NOMO-1 treated with dmso at 0.1 percent for 144 hours (cell line): Measurements from ENCODE around the gene AP1S3.

Source experiments
- DNase-seq: peaks from one replicate; lab custom pipeline; 2025; ENCODE audit not compliant: unreplicated experiment; lab: John Stamatoyannopoulos, UW

Gene AP1S3

DNA sequence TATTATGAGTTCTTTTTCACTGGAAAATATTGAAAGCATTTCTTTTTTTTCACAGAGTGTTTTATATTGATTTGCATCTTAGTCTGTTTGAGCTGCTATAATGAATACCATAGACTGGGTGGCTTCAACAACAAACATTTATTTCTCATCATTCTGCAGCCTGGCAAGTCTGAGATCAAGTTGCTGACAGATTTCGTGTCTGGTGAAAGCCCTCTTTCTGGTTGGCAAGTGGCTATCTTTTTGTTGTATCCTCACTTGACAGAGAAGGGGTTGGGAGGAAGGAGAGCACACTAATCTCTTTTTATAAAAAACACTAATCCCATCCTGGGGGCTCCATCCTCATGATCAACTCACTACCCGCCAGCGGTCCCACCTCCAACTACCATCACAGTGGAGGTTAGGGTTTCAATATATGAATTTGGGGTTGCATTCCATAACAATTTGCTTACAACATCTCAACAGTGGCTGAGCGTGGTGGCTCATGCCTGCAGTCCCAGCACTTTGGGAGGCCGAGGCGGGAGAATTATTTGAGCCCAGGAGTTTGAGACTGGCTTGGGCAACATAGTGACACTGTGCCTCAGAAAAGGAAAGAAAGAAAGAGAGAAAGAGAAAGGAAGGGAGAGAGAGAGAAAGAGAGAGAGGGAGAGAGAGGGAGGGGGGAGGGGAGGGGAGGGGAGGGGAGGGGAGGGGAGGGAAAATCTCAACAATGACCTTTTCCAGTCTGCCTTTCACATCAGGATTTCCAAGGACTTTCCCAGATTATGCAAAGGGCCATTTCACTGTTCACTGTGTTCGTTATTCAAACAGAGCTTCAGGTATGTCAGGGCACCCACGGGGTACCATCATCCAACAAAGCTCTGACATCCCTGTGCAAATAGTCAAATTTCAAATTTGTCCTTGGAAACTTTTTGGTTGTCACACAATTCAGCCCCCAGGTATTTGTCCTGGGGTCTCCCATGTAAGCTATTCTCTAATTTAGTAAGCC is 111.1 kb downstream of the AP1S3 start:
- DNase-seq, result no peak

DNA sequence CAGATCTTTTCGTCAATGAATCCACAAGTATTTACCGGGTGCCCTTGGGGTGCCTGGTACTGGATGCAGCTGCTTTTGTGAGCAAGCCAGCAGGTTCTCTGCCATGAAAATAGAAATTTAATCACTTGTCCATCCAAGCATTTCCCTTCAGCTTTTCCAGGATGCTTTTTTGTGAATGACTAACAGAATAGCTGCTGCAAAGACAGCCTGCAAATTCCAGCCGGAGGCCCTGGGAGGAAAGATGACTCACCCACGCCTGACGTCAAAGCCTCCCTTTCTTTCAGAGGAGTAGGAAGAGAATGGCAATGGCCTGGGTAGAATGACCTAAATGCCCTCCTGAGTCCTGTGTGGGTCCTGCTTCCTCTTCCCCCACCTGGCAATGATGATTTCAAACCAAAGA is 111.9 kb downstream of the AP1S3 start:
- no peak for DNase-seq

DNA sequence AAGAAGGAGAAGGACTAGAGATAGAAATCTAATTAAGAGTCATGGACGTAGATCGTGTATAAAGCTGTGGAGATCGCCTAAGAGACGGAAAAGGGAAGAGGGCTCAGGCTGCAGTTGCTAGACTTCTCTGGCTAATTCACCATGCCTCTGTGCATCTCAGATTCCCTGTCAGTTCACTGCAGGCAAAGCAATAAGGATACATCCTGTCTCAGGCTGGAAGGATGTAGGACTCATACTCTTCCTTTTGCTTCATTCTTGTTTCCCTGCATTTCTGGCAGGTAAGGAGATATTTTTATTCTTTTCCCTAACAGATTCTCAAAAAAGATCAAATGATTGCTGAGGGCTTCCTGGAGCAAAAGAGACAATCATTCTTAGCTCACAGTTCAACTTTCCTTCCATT is 112.5 kb downstream of the AP1S3 start:
- DNase-seq, result no peak

DNA sequence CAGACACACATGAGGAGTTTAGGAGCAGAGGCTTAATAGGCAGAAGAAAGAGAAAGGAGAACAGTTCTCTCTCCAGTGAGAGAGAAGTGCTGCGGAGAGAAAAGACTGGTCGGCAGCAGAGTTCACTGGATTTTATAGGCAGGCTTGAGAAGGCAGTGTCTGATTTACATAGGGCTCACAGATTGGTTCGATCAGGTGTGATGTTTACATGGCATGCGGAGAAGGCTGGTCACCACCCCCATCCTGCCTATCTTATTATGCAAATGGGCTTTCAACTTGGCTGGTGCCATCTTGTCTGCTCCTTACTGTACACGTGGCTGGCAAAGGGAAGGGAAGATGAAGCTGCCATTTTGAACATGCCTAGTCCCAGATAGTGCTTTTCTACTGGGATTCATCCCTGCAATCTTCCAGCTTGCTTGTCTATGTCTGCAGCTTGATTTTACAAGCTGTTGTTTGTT is 113.4 kb downstream of the AP1S3 start:
- DNase-seq, result no peak

DNA sequence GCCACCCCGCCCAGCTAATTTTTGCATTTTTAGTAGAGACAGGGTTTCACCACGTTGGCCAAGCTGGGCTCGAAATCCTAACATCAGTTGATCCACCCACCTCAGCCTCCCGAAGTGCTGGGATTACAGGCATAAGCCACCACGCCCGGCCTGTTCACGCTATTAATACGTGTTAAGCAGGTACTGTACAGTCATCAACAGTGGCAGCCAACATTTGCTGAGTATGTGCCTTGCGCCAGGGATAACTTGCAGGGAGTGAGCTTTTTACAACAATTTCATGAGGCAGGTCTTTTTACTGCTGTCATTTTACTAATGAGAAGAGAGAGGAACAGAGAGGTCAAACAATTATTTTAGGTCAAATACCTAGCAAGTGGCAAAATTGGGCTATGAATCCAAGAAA is 115.2 kb downstream of the AP1S3 start:
- DNase-seq, result no peak

DNA sequence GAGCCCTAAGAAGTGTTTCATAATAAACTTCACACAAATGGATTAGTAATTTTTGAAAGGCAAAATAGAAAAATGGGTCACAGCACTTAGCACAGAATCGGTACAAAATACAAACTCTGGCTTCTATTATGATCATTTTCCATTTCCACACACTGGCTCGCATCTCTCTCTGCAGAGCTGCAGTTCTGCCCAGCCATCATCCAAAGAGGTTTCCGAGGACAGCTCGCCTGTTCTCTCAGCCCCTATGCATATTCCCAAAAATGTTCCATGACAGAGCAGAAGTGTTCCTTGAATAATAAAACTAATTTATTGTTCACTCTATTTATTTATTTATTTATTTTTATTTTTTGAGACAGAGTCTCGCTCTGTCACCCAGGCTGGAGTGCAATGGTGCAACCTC is 115.6 kb downstream of the AP1S3 start:
- DNase-seq, result no peak

DNA sequence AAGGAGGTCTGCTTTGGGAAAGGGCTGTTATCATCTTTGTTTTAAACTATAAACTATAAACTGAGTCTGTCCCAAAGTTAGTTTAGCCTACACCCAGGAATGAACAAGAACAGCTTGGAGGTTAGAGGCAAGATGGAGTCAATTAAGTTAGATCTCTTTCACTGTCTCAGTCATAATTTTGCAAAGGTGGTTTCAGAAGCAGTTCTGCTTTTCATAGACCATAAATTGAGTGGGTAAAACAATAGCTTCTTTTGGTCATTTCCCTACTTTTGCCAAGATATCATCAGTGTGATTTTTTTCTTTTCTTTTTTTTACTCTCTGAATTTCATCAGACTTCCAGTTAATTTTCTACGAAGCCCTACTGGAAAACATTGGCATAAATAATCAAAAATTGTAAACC is 117.0 kb downstream of the AP1S3 start:
- DNase-seq, result no peak

DNA sequence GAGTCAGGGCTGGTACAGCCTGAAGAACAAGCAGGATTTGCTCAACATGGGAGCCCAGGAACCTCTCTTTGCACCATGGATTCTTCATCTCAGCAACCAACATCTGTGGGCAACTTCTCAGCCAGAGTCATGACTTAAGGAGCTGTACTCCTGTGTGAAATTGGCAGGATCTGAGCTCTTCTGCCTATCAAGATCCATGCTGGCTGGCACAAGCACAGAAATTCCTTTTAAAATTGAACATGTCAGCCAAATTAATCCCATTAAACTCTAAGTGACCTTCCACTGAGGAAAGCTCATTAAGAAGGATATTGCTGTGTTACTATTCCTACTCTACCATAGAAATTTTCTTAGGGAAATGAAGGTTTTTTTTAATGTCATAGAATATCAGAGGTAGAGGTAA is 124.7 kb downstream of the AP1S3 start:
- no peak for DNase-seq

DNA sequence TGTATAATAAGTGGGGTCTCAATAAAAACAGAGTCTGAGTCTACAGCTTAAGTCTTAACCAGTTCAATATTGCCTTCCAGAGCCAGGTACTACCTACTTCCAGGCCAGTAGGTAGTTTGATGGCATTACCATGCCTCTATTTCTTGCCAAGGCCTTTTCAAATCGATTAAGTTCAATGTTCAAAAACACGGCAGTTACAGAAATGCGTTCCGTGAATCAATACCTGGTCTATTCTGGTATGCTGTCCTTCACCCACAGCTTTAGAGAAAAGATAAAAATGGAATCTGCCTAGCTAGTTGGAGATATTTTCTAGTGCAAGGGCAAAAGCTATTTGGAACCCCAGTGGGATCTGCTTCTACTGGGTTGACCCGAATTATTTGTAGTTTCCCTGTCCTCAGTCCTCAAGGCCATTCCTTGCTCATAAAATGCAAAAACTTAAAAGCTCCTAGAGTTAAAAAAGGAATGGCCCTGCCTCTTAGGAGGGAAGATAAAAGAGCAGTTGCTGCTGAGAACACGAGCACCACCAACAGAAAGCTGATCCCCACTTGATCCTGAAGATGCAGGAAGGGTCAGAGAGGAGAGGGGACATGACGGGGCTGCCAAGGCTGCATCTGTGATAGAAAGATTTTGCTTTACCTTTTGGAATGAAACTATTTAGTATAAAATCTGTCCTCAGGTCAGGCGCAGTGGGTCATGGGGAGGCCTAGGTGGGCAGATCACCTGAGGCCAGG is 125.6 kb downstream of the AP1S3 start:
- DNase-seq, result no peak
